HCT116 (cell line): ENCODE data around the gene PDE7B.

Experiments used
- CEBPB ChIP-seq: IDR thresholded peaks from 2 replicates; pipeline ENCODE4 v1.6.1; 2012; ENCODE audit warnings: low read depth
- POLR2A ChIP-seq: IDR thresholded peaks from 2 replicates; pipeline ENCODE4 v1.7.0; 2011; ENCODE audit warnings: borderline replicate concordance; ENCODE audit not compliant: insufficient read depth, insufficient read length; ENCODE audit errors: extremely low read depth
- POLR2AphosphoS5 ChIP-seq: IDR thresholded peaks from 2 replicates; pipeline ENCODE4 v1.6.1; 2011; ENCODE audit warnings: mild to moderate bottlenecking, low read depth, low read length, moderate library complexity
- TF ChIP-seq, protein P1 (sequence below), 3 experiments: fragments of 200-600 bp in 1 of 3; sonication (generic) in 1 of 3; IDR thresholded peaks in 2 of 3; conservative IDR thresholded peaks in 1 of 3; 2 replicates each; pipeline ENCODE4 v1.5.1; 2012 to 2017; ENCODE audit warnings: low read depth in 2 of 3, low read length in 2 of 3, antibody characterized with exemption in 1 of 3, borderline replicate concordance in 1 of 3, control low read depth in 1 of 3, mild to moderate bottlenecking in 1 of 3, mixed read lengths in 1 of 3, mixed run types in 1 of 3, moderate library complexity in 1 of 3; ENCODE audit not compliant: insufficient read depth in 1 of 3
- TF ChIP-seq, protein P2 (sequence below): IDR thresholded peaks from 2 replicates; pipeline ENCODE4 v1.6.1; 2012

DNA sequence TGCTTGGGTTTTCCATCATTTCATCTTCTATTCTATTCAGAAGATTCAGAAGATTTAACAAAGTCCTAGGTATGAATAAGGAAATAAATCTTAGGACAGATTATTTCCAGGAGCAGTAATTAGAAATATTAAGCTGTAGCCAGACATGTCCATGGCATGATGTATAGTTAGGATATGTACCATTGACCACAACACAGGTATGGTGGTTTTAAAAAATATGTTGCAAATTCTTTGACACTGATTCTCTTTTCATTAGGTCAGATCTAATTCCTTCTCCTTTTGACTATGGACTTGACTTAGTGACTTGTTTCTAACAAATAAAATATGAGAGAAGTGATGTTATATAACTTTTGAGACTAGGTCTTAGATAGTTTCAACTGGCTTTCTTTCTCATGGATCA lies 23.5 kb upstream of the PDE7B start:
- TF ChIP-seq POLR2AphosphoS5 (no peak), POLR2A (no peak), CEBPB (no peak)
- TF ChIP-seq, protein P1, sequence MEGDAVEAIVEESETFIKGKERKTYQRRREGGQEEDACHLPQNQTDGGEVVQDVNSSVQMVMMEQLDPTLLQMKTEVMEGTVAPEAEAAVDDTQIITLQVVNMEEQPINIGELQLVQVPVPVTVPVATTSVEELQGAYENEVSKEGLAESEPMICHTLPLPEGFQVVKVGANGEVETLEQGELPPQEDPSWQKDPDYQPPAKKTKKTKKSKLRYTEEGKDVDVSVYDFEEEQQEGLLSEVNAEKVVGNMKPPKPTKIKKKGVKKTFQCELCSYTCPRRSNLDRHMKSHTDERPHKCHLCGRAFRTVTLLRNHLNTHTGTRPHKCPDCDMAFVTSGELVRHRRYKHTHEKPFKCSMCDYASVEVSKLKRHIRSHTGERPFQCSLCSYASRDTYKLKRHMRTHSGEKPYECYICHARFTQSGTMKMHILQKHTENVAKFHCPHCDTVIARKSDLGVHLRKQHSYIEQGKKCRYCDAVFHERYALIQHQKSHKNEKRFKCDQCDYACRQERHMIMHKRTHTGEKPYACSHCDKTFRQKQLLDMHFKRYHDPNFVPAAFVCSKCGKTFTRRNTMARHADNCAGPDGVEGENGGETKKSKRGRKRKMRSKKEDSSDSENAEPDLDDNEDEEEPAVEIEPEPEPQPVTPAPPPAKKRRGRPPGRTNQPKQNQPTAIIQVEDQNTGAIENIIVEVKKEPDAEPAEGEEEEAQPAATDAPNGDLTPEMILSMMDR (IDR thresholded peaks at IDR 0.05 in 2 of 3, conservative IDR thresholded peaks at IDR 0.05 in 1 of 3; ENCODE audit: borderline replicate concordance in 1 of 3, insufficient read depth in 1 of 3, low read depth in 2 of 3, low read length in 2 of 3), result no peak
- TF ChIP-seq, protein P2, sequence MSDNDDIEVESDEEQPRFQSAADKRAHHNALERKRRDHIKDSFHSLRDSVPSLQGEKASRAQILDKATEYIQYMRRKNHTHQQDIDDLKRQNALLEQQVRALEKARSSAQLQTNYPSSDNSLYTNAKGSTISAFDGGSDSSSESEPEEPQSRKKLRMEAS, result no peak
